Pancreas (tissue), 10 donors: ENCODE measurements around the gene PTPN23. TPM values are rescaled to one million over a fixed set of nuclear protein-coding genes. Genes with fewer than 3 reads are reported as not detected.

Source experiments
- ATAC-seq, 4 donors: fragments of 200-7000 bp; cut with Tn5 transposase; one replicate each; pipeline versions ENCODE4 v1.8.0 to v1.9.1; 2020; ENCODE audit warnings: mild to moderate bottlenecking in 4 of 4, moderate library complexity in 4 of 4
- DNase-seq, 6 donors: peaks; one replicate each; pipeline ENCODE4 v3.0.0-alpha.2; 2020
- FAIRE-seq: peaks from 2 replicates; lab custom pipeline; 2012; peaks lifted over from hg19 to GRCh38; lab: Jason Lieb, UNC
- H3K27ac ChIP-seq, 4 donors: fragments of 200-600 bp; sonication (generic); 1 replicate in 3 of 4; 2 replicates in 1 of 4; pipeline versions ENCODE4 v1.5.0 to v1.8.0; 2020
- H3K27me3 ChIP-seq, 4 donors: fragments of 200-600 bp; one replicate each; pipeline ENCODE4 v1.8.0; 2021
- H3K36me3 ChIP-seq, 3 donors: fragments of 200-600 bp; sonication (generic) in 1 of 3; one replicate each; pipeline versions ENCODE4 v1.5.0 to v1.8.0; 2020 to 2021
- H3K4me1 ChIP-seq, 3 donors: fragments of 200-600 bp; one replicate each; pipeline ENCODE4 v1.8.0; 2021
- H3K4me3 ChIP-seq, 4 donors: fragments of 200-600 bp; sonication (generic) in 2 of 4; one replicate each; pipeline versions ENCODE4 v1.5.0 to v1.8.0; 2020 to 2021
- H3K9me3 ChIP-seq, 4 donors: fragments of 200-600 bp; one replicate each; pipeline ENCODE4 v1.8.0; 2021
- CTCF ChIP-seq, 4 donors: fragments of 200-600 bp; sonication (generic) in 3 of 4; IDR thresholded peaks; one replicate each; pipeline versions ENCODE4 v1.5.0 to v1.8.0; 2021; ENCODE audit warnings: antibody characterized with exemption in 4 of 4
- WGBS, 2 donors: extraction: QIAGEN DNeasy Blood & Tissue Kit; methylation state at CpG; one replicate each; pipeline ENCODE4 v1.1.7; 2013; 5-methylcytosine and 5-hydroxymethylcytosine counted together
- intact Hi-C, 3 donors: fragments of 100-400 bp; cut with DNase I; formaldehyde crosslinking; loops; one replicate each; pipeline versions ENCODE4 v1.11.1 to v1.14.2; 2022
- polyA plus RNA-seq, 2 donors: library from polyadenylated mRNA; stranded (reverse); fragments of 200-250 nt; gene quantifications; one replicate each; pipeline ENCODE4 v1.2.3, GENCODE V29; 2013
- total RNA-seq, 6 donors: library from RNA; stranded (reverse); fragmentation: NEBNext Ultra II Directional in 4 of 6; extraction: Animal tissue kit (Norgen Biotek cat#: 25700) in 4 of 6; gene quantifications; one replicate each; pipeline versions ENCODE4 v1.2.1 to v1.2.4, GENCODE V29; 2021 to 2023
- donor health status: healthy with polysubstance abuse.
- donor health status: DM: no; HTN: no; CAD: no; lungs with moderate emphysema.
- donor health status: DM: no; HTN: no; CAD: no.
- donor health status: control.
- donor health status: control.
- donor health status: Bipolar disorder and iron deficiency.
- donor health status: DM: yes; HTN: yes; CAD: no.
- donor health status: DM: no; HTN: no; CAD: no.
- donor health status: DM: no; HTN: no; CAD: no.
- donor health status: DM: yes; HTN: yes; CAD: no.

PTPN23 gene
- total and polyA plus RNA-seq, 8 donors = 14.2 to 40.8 (median 21.1) TPM

GRCh38 chr3:47379411-47379899, 1.4 kb upstream of the PTPN23 start:
- WGBS, 2 donors = 51 to 54% methylated on average over 19 of the region's 19 CpGs
- no peak for FAIRE-seq
- TF ChIP-seq CTCF (IDR thresholded peaks at IDR 0.05) = no peak

DNA sequence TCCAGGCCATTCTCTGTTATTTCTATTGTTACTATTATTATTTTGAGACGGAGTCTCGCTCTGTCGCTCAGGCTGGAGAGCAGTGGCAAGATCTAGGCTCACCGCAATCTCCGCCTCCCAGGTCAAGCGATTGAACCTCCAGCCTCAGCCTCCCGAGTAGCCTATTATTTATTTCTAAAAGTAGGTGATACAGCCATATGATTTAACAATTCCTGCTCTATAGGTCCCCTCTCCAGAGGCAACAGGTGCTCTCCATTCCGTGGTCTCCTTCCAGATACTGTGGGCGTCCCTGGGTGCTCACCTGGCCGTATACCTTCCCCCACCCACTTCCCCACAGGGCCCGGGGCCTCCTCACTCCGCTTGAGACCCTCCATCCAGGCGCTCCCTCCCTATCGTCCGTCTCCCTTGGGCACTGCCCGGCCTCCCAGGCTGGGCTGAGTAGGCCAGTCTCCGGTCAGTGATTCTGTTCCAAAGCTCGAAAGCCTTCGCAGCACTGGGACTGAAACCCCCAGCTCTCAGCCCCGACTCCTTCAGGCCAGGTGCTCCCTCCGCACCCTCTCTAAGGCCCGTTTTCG, 708 bp upstream of the PTPN23 start:
- Histone ChIP-seq H3K27me3 (no peaks in the 10 kb centered on the region), H3K4me1 (peaks cover 11 to 23% (median 15%) of the 10 kb centered on the region in 3 donors), H3K9me3 (no peaks in the 10 kb centered on the region), H3K27ac (peak overlapping the region; percentile 84 to 95 (median 92)), H3K36me3 (no peaks in the 10 kb centered on the region), H3K4me3 (peak overlapping the region; percentile 43 to 96 (median 74))
- TF ChIP-seq CTCF (IDR thresholded peaks at IDR 0.05) = no peak
- peak in 2 of 4 donors; percentile 15 to 22 for ATAC-seq
- 4 to 6% methylated on average over 22 to 23 of the region's 23 CpGs for WGBS, 2 donors
- FAIRE-seq = no peak
- intact Hi-C loops = no loop called here
- DNase-seq = no peak

More at GRCh38 chr3:47379411-47379899, 1.4 kb upstream of the PTPN23 start:
- H3K27ac ChIP-seq = peak overlapping the region in 3 of 4 donors; percentile 84 to 93 (median 92)
- DNase-seq = peak in 1 of 6 donors; percentile 29
- H3K9me3 ChIP-seq = no peaks in the 10 kb centered on the region
- intact Hi-C loops = no loop called here
- no peak for ATAC-seq
- H3K36me3 ChIP-seq = no peaks in the 10 kb centered on the region
- peaks cover 6 to 18% (median 12%) of the 10 kb centered on the region in 3 donors for H3K4me1 ChIP-seq
- H3K4me3 ChIP-seq = peak overlapping the region in 3 of 4 donors; percentile 71 to 96 (median 77)
- no peaks in the 10 kb centered on the region for H3K27me3 ChIP-seq

DNA sequence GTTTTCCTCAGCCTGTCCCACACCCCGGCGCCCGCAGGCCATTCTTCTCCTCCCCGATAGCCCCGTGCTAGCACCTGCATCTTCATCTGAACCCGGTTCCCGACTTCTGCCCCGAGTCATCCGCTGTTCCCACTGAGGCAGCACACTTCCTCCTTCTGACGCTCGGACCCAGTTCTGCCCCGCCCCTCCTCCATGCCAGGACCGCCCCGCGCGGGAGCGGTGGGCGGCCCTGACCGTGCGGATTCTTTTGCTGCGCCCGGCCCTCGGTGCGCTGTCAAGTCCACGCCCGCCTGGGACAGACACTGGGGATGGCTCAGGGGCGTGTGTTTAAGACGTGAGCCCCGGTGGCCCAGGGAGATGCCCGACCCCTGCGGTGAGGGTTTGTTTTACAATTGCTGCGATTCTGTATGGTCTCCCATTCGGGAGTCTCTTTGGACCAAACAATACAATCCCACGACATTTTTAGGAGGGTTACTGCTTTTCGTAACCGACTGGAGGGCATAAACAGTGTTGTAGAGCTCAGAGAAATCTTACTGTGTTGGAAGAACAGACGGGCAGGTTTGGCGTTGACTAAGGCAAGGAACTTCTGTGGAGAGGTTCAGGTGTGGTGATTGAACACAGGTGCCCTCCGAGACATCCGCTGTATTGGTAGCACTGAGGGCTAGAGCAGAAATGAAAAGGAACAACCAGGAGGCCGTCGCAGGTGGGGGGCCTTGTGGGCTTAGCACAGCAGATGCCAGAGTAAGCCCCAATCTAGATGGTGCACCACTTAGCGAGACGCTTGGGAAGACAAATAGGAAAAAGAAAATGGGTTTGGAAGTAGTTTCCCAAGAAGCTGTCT, 716 bp downstream of the PTPN23 start:
- ATAC-seq = peak; percentile 61 to 84 (median 72)
- no peaks in the 10 kb centered on the region for H3K9me3 ChIP-seq
- WGBS, 2 donors = 3% methylated on average over 44 of the region's 44 CpGs
- H3K36me3 ChIP-seq = no peaks in the 10 kb centered on the region
- TF ChIP-seq CTCF (IDR thresholded peaks at IDR 0.05) = no peak
- H3K27me3 ChIP-seq = no peaks in the 10 kb centered on the region
- DNase-seq = peak; percentile 71 to 85 (median 82)
- peak overlapping the region; percentile 84 to 95 (median 92) for H3K27ac ChIP-seq
- no peak for FAIRE-seq
- peak overlapping the region; percentile 43 to 96 (median 74) for H3K4me3 ChIP-seq
- peaks cover 16 to 32% (median 18%) of the 10 kb centered on the region in 3 donors for H3K4me1 ChIP-seq
- intact Hi-C loops = no loop called here

GRCh38 chr3:47384425-47384824, 3.6 kb downstream of the PTPN23 start:
- no peaks in the 10 kb centered on the region for H3K36me3 ChIP-seq
- FAIRE-seq = no peak
- intact Hi-C loops = no loop called here
- 57 to 60% methylated on average over 4 of the region's 4 CpGs for WGBS, 2 donors
- no peaks in the 10 kb centered on the region for H3K27me3 ChIP-seq
- DNase-seq = no peak
- no peak overlapping the region for H3K4me3 ChIP-seq
- TF ChIP-seq CTCF (IDR thresholded peaks at IDR 0.05) = no peak
- no peak overlapping the region for H3K27ac ChIP-seq
- H3K9me3 ChIP-seq = no peaks in the 10 kb centered on the region
- ATAC-seq = no peak
- H3K4me1 ChIP-seq = peaks cover 10 to 27% (median 18%) of the 10 kb centered on the region in 3 donors
